KOPT-K1 (cell line): ENCODE measurements around the gene AIFM2.

ENCODE experiments used
- H3K27ac ChIP-seq: fragments of 200-600 bp; sonication (generic); 2 replicates; pipeline ENCODE4 v1.5.1; 2016; ENCODE audit warnings: antibody characterized with exemption, mild to moderate bottlenecking, low read depth, low read length; ENCODE audit not compliant: poor library complexity, severe bottlenecking
- H3K36me3 ChIP-seq: fragments of 200-600 bp; sonication (generic); 2 replicates; pipeline ENCODE4 v1.5.1; 2017; ENCODE audit warnings: antibody characterized with exemption, mild to moderate bottlenecking, low read length, moderate library complexity; ENCODE audit not compliant: insufficient read depth
- H3K9me3 ChIP-seq: fragments of 200-600 bp; sonication (generic); 2 replicates; pipeline ENCODE4 v1.5.1; 2017; ENCODE audit warnings: antibody characterized with exemption, low read length, mild to moderate bottlenecking; ENCODE audit not compliant: insufficient read depth, poor library complexity, severe bottlenecking

The AIFM2 gene

GRCh38 chr10:70074165-70074564 is 58.5 kb downstream of the AIFM2 start:
- H3K9me3 ChIP-seq: no peaks in the 10 kb centered on the region
- no peak overlapping the region for H3K27ac ChIP-seq
- H3K36me3 ChIP-seq: no peaks in the 10 kb centered on the region

GRCh38 chr10:70070834-70071233 is 61.8 kb downstream of the AIFM2 start:
- H3K9me3 ChIP-seq: no peaks in the 10 kb centered on the region
- no peaks in the 10 kb centered on the region for H3K36me3 ChIP-seq
- H3K27ac ChIP-seq: no peak overlapping the region

- no peak overlapping the region for H3K27ac ChIP-seq
- H3K36me3 ChIP-seq: no peaks in the 10 kb centered on the region
- no peaks in the 10 kb centered on the region for H3K9me3 ChIP-seq
Observed at GRCh38 chr10:70069346-70069745, 63.3 kb downstream of the AIFM2 start.

- no peaks in the 10 kb centered on the region for H3K9me3 ChIP-seq
- H3K27ac ChIP-seq: no peak overlapping the region
- no peaks in the 10 kb centered on the region for H3K36me3 ChIP-seq
Observed at GRCh38 chr10:70068925-70069324, 63.7 kb downstream of the AIFM2 start.

GRCh38 chr10:70067586-70067985 is 65.0 kb downstream of the AIFM2 start:
- H3K27ac ChIP-seq: no peak overlapping the region
- H3K36me3 ChIP-seq: no peaks in the 10 kb centered on the region
- no peaks in the 10 kb centered on the region for H3K9me3 ChIP-seq

- no peaks in the 10 kb centered on the region for H3K36me3 ChIP-seq
- H3K27ac ChIP-seq: no peak overlapping the region
- H3K9me3 ChIP-seq: no peaks in the 10 kb centered on the region
Observed at GRCh38 chr10:70066190-70066589, 66.4 kb downstream of the AIFM2 start.

- H3K27ac ChIP-seq: no peak overlapping the region
- H3K9me3 ChIP-seq: no peaks in the 10 kb centered on the region
- H3K36me3 ChIP-seq: no peaks in the 10 kb centered on the region
Observed at GRCh38 chr10:70064486-70064885, 68.1 kb downstream of the AIFM2 start.

- no peak overlapping the region for H3K27ac ChIP-seq
- H3K9me3 ChIP-seq: no peaks in the 10 kb centered on the region
- H3K36me3 ChIP-seq: no peaks in the 10 kb centered on the region
Observed at GRCh38 chr10:70063418-70064098, 69.1 kb downstream of the AIFM2 start.
